Stimulated activated CD4-positive, alpha-beta T cell treated with anti-CD3 and anti-CD28 coated beads, Interleukin-15, amount 100 ng/mL, for 24 hours (primary cell): Measurements from ENCODE around the gene NT5C1A.

Experiments used
- DNase-seq: peaks from one replicate; pipeline ENCODE4 v3.0.0-alpha.2; 2020

The NT5C1A gene

GRCh38 chr1:39657923-39658485, 13.9 kb downstream of the NT5C1A start:
- DNase-seq, result peak; percentile 79

DNA sequence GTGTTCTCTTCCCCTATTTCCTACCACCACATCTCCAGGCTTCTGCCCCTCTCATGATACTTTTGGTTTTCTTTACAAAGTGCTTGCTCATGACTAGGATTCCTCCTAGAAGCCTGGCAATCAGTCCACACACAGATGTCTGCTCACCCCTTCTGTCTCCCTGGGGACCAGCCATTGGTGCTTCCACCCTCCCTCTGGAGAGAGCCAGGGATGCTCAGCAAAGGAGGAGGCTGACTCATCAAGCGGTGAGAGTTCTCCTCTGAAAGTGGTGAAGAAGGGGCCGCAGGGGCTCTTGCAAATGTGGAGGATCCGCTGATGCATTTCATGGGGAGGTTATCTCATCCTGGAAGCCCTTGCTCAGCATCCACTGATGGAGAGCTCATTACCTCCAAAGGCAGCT, 14.5 kb downstream of the NT5C1A start:
- DNase-seq, result no peak

GRCh38 chr1:39656391-39656790, 15.5 kb downstream of the NT5C1A start:
- no peak for DNase-seq

- DNase-seq, result no peak
Measured at GRCh38 chr1:39655578-39656268, 16.2 kb downstream of the NT5C1A start.

DNA sequence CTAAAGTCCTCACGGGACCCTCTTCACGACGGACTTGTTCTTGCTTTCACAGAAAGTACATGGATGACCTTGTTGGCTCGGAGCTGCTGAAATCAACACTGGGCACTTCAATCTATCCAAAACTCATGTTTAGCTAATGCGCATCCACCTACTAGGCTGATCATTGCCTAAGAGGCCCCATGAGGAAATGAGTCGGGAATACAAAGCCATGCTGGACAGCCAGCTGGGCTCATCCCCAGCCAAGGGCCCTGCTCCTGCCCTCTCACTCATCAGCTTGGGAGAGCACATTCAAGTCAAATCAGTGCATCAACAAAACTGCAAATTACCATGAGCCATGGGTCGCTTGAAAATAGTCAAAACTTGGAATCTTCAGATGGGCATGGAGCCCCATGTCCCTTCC, 17.6 kb downstream of the NT5C1A start:
- no peak for DNase-seq

- DNase-seq, result peak; percentile 82
Measured at GRCh38 chr1:39653546-39654031, 18.3 kb downstream of the NT5C1A start.

DNA sequence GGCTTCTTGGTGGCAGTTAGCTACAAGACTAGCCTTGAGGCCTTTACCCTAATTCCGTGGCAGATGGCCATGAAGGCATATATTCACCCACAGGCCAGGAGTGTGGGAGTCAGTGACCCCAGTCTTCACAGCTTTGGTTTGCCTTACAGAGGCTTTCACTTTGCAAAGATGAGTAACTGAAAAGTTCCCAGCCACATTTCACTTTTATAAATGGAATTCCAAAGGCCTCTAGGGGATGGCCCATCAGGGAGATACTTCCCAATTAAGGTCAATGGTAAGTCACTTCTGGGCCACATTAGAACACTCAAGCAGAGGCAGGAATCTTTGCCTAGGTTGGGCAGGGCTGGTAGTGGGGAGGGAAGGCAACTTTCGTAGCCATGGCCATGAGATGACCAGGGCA, 19.4 kb downstream of the NT5C1A start:
- DNase-seq, result no peak

DNA sequence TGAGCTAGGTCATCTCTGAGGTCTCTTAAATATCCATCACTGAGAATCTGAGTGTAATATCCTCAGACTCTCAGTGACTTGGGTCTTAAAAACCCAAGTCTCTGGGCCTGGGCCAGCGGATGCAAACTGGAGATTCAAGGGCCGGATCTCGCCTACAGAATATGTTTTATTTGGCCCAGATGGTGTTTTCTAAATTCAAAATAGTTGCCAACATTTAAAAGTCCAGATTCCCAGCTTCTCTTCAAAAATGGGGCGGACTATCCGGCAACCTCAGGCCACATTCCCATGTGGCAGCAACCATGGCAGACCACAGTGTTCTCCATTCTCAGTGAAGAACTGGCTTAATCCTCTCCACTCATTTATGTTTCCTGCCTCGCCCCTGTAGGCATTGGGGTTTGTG, 19.8 kb downstream of the NT5C1A start:
- DNase-seq, result no peak

DNA sequence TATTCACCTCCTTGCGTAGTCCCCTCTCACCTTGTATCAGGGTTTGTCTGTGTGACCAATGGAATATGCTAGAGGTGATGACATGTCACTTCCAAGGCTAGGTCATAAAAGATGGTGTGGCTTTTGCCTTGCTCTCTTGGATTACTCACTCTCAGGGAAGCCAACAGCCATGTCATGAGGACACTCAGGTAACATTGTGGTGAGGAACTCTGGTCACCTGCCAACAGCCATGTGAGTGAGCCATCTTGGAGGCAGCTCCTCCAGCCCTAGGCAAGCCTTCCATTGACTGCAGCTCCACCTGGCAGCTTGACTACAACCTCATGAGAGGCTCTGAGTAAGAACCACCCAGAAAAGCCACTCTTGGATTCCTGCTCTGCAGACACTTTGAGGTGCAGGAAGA, 21.5 kb downstream of the NT5C1A start:
- DNase-seq, result no peak

GRCh38 chr1:39649636-39650185, 22.2 kb downstream of the NT5C1A start:
- no peak for DNase-seq

- no peak for DNase-seq
Measured at GRCh38 chr1:39648496-39648895, 23.4 kb downstream of the NT5C1A start.

- no peak for DNase-seq
Measured at GRCh38 chr1:39647247-39647646, 24.7 kb downstream of the NT5C1A start.

DNA sequence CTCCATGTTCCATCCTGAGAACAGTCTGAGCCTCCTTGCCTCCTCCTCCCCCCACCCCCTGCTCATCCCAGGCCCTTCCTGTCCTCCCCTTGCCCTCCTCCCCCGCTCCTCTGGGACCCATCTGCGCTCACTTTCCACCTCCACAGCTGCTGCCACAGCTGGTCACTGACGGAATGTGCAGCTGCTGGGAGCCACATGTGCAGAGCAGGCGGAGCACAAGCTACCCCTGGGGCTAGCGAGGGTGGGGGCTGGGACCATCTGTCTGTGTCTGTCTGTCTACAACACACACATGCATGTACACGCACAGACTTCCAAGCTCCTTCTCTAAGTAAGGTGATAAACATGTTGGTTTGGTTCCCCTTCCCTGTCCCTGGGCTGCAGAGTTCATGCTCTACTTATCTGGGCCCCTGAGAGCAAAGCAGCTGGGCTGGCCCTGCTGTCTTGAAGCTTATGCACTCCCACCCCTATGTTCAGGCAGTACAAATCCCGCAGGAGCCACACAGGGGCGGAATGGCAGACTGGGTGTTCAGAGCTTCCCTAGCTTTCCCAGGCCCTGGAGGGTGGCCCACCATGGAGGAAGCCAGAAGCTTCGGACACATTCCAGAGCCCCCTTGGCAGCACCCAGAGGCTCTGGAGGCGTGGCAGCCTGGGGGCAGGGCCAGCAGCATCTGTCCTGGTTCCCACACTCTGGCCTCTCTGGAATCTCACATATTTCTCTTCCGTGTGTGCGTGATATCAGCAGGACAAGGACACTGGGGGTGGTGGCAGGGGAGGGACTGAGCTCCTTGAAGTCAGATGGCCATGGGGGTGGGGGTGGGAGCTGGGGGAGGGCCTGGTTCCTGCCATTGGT, 25.4 kb downstream of the NT5C1A start:
- no peak for DNase-seq

- no peak for DNase-seq
Measured at GRCh38 chr1:39645411-39646043, 26.4 kb downstream of the NT5C1A start.

DNA sequence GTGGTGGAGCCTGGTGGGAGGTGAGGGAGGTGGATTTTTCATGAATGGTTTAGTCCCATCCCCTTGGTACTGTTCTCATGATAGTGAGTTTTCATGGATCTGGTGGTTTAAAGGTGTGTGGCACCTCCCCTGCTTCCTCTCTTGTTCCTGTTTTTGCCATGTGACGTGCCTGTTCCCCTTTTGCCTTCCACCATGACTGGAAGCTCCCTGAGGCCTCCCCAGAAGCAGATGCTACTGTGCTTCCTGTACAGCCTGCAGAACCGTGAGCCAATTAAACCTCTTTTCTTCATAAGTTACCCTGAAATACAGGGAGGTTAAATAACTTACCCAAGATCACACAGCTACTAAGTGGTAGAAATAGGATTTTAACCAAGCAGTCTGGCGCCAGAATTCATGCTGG, 28.2 kb downstream of the NT5C1A start:
- no peak for DNase-seq

GRCh38 chr1:39642796-39643195, 29.1 kb downstream of the NT5C1A start:
- no peak for DNase-seq

GRCh38 chr1:39640861-39641260, 31.0 kb downstream of the NT5C1A start:
- DNase-seq, result no peak

- DNase-seq, result peak; percentile 88
Measured at GRCh38 chr1:39639305-39640130, 32.4 kb downstream of the NT5C1A start, which contains the start of gene HEYL. Gene HEYL, minus strand, starts transcription at chr1:39639643. Its CDS starts 18 bp downstream, at chr1:39639625.

DNA sequence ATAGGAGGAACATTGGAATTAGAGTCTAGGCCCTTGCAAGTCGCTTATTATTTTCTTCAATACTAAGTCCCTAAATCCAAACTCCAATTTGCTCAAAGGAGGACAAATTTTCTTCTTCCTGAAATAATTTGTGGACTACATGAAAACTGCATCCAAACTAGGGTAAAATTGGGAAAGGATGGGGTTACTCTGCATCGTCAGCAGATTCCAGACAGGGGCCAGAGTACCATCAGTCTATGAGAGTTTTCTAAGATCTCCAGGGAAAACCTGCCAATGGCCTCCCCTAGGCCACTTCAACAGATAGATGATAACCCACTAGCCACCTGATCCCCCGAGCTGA, 33.0 kb downstream of the NT5C1A start:
- DNase-seq, result no peak

- no peak for DNase-seq
Measured at GRCh38 chr1:39637361-39637760, 34.5 kb downstream of the NT5C1A start.

DNA sequence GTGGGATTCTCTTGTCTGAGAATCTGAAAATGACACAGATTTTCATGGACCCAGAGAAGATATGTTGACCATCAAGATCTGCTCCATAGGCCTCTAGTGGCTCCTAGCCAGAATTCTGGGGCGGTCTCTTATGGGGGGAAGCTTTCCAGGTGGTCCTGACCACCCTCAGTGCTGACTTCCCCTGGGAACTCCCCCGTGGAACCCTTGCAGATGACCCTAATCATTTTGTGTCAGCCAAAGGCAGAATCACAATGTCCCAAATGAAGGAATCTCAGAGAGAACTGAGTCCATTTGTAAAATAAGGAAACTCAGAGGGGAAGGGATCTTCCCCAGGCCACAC, 36.1 kb downstream of the NT5C1A start:
- no peak for DNase-seq

DNA sequence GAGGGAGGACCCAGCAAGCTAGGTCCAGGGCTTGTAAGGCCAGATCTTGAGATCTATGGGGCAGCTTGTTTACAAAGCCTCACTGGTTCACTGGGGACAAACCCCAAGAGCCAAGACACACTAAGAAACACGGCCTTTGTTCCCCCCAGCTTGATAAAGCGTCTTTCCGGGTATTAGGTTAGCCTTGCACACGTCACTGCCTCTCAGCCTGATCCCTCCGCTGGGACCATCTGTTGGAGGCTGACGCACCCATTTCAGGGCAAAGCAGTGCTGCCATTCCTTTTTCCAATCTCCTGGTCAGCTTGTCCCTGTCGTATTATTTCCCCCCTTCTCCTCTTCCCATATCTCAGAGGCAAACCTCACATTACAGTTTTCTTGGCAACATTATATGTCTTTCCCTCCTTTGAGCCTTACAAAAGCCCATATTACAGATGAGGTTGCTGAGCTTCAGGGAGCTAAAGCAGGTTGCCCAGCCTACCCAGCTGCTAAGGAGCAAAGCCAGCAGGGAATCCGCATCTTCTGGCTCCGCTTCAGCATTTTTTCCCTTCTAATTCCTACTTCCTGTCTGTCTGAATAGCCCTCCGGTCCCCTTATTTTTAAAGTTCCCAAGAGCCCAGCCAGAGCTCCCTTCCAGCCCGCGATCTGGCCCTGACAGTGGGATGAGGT, 36.6 kb downstream of the NT5C1A start:
- DNase-seq, result no peak
